GM12891 (cell line): ENCODE results near the gene ATP6V1E1.

ENCODE experiments used
- POLR2A ChIP-seq: IDR thresholded peaks from 2 replicates; pipeline ENCODE4 v1.6.1; 2011; ENCODE audit warnings: low read depth, low read length, control low read depth
- POLR2AphosphoS5 ChIP-seq: IDR thresholded peaks from 2 replicates; pipeline ENCODE4 v1.6.1; 2011; ENCODE audit warnings: low read depth, low read length, control low read depth

DNA sequence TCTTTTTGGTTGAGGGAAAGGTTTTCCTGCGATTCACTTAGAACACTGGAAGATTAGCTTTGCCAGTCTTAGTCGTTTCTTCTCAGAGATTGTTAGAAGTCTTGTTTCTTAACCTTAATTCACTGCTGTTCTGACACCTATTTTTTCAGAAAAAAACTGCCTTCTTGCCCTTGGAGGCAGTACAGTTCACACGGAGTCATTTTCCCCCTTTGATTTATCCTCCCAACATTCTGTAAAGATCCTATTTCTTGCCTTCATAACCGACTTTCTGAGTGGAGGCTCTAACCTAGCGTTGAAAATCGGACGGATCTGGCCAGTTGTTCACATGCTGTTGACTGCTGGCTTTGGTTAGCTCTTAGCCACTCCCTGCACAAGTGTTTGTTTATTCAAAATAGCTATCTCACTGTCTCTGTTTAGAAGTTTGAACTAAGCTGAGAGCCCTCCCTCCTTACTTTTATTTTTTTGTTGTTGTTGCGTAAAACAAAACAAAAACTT lies 10.7 kb upstream of the ATP6V1E1 start:
- TF ChIP-seq POLR2AphosphoS5 (no peak), POLR2A (peak; percentile 62; the same call in 1 of the 2 replicates)
